HepG2 (cell line): ENCODE measurements around the gene COPS6. TPM values are rescaled to one million over a fixed set of nuclear protein-coding genes. Genes with fewer than 3 reads are reported as not detected.
A peak's percentile ranks its signal among the peaks of the same experiment; 100 is the strongest.

Experiments
- CEBPG ChIP-seq: IDR thresholded peaks from 2 replicates; pipeline ENCODE4 v1.6.1; 2016
- FOXA3 ChIP-seq: IDR thresholded peaks from 2 replicates; pipeline ENCODE4 v1.6.1; 2016; ENCODE audit warnings: missing genetic modification reagents, missing compliant biosample characterization
- GABPA ChIP-seq, 2 experiments: IDR thresholded peaks; 2 replicates each; pipeline ENCODE4 v1.6.1; 2011 to 2016; ENCODE audit warnings: low read depth in 2 of 2, low read length in 1 of 2, missing biosample characterization in 1 of 2, missing genetic modification characterization in 1 of 2
- NFKB2 ChIP-seq: sonication (generic); formaldehyde crosslinking; IDR thresholded peaks from 2 replicates; pipeline ENCODE4 v1.4.0; 2020; ENCODE audit warnings: missing genetic modification reagents, borderline replicate concordance
- POLR2G ChIP-seq: fragments of 200-400 bp; formaldehyde crosslinking; IDR thresholded peaks from 2 replicates; pipeline ENCODE4 v1.6.1; 2018; ENCODE audit warnings: mild to moderate bottlenecking, low read depth, low read length, moderate library complexity
- RELA ChIP-seq: sonication (generic); formaldehyde crosslinking; IDR thresholded peaks from 2 replicates; pipeline ENCODE4 v1.4.0; 2020; ENCODE audit warnings: missing genetic modification reagents
- RFX5 ChIP-seq: IDR thresholded peaks from 2 replicates; pipeline ENCODE4 v1.6.1; 2011; ENCODE audit warnings: low read depth, low read length, improper control_type of control experiment
- SMAD3 ChIP-seq: sonication (generic); formaldehyde crosslinking; IDR thresholded peaks from 2 replicates; pipeline ENCODE4 v1.4.0; 2020; ENCODE audit warnings: missing genetic modification reagents
- TSC22D2 ChIP-seq: sonication (generic); formaldehyde crosslinking; IDR thresholded peaks from 2 replicates; pipeline ENCODE4 v1.5.1; 2020; ENCODE audit warnings: missing genetic modification reagents, mild to moderate bottlenecking, borderline replicate concordance
- YEATS2 ChIP-seq: sonication (generic); formaldehyde crosslinking; IDR thresholded peaks from 2 replicates; pipeline ENCODE4 v1.4.0; 2020; ENCODE audit warnings: missing genetic modification reagents, borderline replicate concordance
- ZFP36L1 ChIP-seq: sonication (generic); formaldehyde crosslinking; IDR thresholded peaks from 2 replicates; pipeline ENCODE4 v1.8.0; 2022; ENCODE audit warnings: mild to moderate bottlenecking, missing genetic modification reagents, moderate library complexity
- ZFY ChIP-seq: sonication (generic); formaldehyde crosslinking; IDR thresholded peaks from 2 replicates; pipeline ENCODE4 v1.4.0; 2020; ENCODE audit warnings: missing genetic modification reagents
- ZKSCAN8 ChIP-seq: IDR thresholded peaks from 2 replicates; pipeline ENCODE4 v1.6.1; 2016; ENCODE audit warnings: borderline replicate concordance, missing genetic modification reagents, missing compliant biosample characterization
- ZNF256 ChIP-seq: sonication (generic); formaldehyde crosslinking; conservative IDR thresholded peaks from 2 replicates; pipeline ENCODE4 v1.4.0; 2020; ENCODE audit warnings: missing genetic modification reagents
- ZNF33A ChIP-seq: sonication (generic); formaldehyde crosslinking; IDR thresholded peaks from 2 replicates; pipeline ENCODE4 v1.5.1; 2020; ENCODE audit warnings: missing genetic modification reagents, mild to moderate bottlenecking, moderate library complexity, borderline replicate concordance
- ZNF550 ChIP-seq: sonication (generic); formaldehyde crosslinking; IDR thresholded peaks from 2 replicates; pipeline ENCODE4 v1.4.0; 2020; ENCODE audit warnings: mild to moderate bottlenecking, missing genetic modification reagents, borderline replicate concordance
- ZNF773 ChIP-seq: sonication (generic); formaldehyde crosslinking; IDR thresholded peaks from 2 replicates; pipeline ENCODE4 v1.4.0; 2020; ENCODE audit warnings: missing genetic modification reagents, borderline replicate concordance
- ZSCAN21 ChIP-seq: sonication (generic); formaldehyde crosslinking; IDR thresholded peaks from 2 replicates; pipeline ENCODE4 v1.8.0; 2022; ENCODE audit warnings: mild to moderate bottlenecking, missing genetic modification reagents, moderate library complexity, borderline replicate concordance
- ZSCAN30 ChIP-seq: sonication (generic); formaldehyde crosslinking; IDR thresholded peaks from 2 replicates; pipeline ENCODE4 v1.5.0; 2020; ENCODE audit warnings: mild to moderate bottlenecking, missing genetic modification reagents
- polyA plus RNA-seq, 8 experiments: library from polyadenylated mRNA; depleted of rRNA in 3 of 8; stranded (reverse) in 7 of 8; unstranded in 1 of 8; fragments of >200 nt; fragmentation: Illumina TruSeq in 4 of 8; extraction: Trizol in 4 of 8; gene quantifications; 2 replicates each; pipeline versions ENCODE4 v1.2.1 to v1.2.3, GENCODE V29; 2011 to 2016; ENCODE audit warnings: low read depth in 4 of 8, missing spikeins in 1 of 8, mixed read lengths in 1 of 8; ENCODE audit not compliant: insufficient read depth in 1 of 8
- total RNA-seq, 5 experiments: library from RNA; depleted of rRNA; stranded (reverse); fragments of >200 nt; fragmentation: Illumina TruSeq; extraction: Trizol; gene quantifications; 2 replicates each; pipeline ENCODE4 v1.2.3, GENCODE V29; 2016; ENCODE audit warnings: low read depth in 1 of 5
- TF ChIP-seq, protein P1 (sequence below): sonication (generic); formaldehyde crosslinking; IDR thresholded peaks from 2 replicates; pipeline ENCODE4 v1.4.0; 2020; ENCODE audit warnings: missing genetic modification reagents, borderline replicate concordance
- TF ChIP-seq, protein P2 (sequence below): sonication (generic); formaldehyde crosslinking; IDR thresholded peaks from 2 replicates; pipeline ENCODE4 v1.4.0; 2020; ENCODE audit warnings: missing genetic modification reagents, low read depth, mild to moderate bottlenecking, borderline replicate concordance
- TF ChIP-seq, protein P3 (sequence below): sonication (generic); formaldehyde crosslinking; IDR thresholded peaks from 2 replicates; pipeline ENCODE4 v1.4.0; 2020; ENCODE audit warnings: mild to moderate bottlenecking, missing genetic modification reagents
- TF ChIP-seq, protein P4 (sequence below): sonication (generic); formaldehyde crosslinking; IDR thresholded peaks from 2 replicates; pipeline ENCODE4 v1.8.0; 2022; ENCODE audit warnings: mild to moderate bottlenecking, missing genetic modification reagents, moderate library complexity

Gene COPS6
- total and polyA plus RNA-seq, 2 of the 13 experiments (the other 11 are each of a cell fraction or from before 2014, with no cell fraction given), result 33.4 to 117 TPM

DNA sequence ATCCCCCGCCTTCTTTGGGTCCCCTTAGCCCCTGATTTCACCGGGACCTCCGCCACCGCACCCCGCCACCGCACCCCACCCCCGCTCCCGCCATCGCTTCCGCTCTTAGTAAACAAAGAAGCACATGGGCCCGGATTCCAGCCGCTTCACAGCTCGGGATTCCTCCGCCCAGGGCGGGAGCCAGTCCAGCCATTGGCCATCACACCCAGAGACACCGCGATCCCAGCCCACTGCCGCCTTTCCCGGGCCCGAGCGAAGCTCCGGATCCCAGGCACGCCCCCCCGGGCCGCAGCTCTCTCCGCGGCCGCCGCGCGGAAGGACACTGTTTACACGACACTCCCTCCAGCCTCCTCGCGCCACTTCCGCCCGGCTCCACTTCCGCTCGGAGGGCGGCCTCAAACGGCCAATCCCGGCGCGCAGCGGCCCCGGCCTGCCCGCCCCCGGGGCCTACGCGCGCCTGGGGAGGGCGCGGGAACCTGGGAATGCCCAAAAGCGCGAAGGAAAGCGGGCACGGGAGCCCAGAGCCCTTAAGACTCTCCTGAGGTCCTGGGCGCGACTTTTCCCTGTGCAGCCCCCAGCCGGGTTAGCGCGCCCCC lies 11.7 kb downstream of the COPS6 start (continued):
- TF ChIP-seq, protein P1, sequence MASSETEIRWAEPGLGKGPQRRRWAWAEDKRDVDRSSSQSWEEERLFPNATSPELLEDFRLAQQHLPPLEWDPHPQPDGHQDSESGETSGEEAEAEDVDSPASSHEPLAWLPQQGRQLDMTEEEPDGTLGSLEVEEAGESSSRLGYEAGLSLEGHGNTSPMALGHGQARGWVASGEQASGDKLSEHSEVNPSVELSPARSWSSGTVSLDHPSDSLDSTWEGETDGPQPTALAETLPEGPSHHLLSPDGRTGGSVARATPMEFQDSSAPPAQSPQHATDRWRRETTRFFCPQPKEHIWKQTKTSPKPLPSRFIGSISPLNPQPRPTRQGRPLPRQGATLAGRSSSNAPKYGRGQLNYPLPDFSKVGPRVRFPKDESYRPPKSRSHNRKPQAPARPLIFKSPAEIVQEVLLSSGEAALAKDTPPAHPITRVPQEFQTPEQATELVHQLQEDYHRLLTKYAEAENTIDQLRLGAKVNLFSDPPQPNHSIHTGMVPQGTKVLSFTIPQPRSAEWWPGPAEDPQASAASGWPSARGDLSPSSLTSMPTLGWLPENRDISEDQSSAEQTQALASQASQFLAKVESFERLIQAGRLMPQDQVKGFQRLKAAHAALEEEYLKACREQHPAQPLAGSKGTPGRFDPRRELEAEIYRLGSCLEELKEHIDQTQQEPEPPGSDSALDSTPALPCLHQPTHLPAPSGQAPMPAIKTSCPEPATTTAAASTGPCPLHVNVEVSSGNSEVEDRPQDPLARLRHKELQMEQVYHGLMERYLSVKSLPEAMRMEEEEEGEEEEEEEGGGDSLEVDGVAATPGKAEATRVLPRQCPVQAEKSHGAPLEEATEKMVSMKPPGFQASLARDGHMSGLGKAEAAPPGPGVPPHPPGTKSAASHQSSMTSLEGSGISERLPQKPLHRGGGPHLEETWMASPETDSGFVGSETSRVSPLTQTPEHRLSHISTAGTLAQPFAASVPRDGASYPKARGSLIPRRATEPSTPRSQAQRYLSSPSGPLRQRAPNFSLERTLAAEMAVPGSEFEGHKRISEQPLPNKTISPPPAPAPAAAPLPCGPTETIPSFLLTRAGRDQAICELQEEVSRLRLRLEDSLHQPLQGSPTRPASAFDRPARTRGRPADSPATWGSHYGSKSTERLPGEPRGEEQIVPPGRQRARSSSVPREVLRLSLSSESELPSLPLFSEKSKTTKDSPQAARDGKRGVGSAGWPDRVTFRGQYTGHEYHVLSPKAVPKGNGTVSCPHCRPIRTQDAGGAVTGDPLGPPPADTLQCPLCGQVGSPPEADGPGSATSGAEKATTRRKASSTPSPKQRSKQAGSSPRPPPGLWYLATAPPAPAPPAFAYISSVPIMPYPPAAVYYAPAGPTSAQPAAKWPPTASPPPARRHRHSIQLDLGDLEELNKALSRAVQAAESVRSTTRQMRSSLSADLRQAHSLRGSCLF (CRISPR knock-in tag), result no peak; the same call in 1 of the 2 replicates
- TF ChIP-seq ZSCAN21, result no peak; the same call in 1 of the 2 replicates
- TF ChIP-seq ZNF550 (CRISPR knock-in tag), result no peak
- TF ChIP-seq RFX5, result no peak
- TF ChIP-seq ZNF256, result no peak
- TF ChIP-seq ZFP36L1 (CRISPR knock-in tag), result no peak
- TF ChIP-seq YEATS2 (CRISPR knock-in tag), result peak; percentile 95
- peak; percentile 52; the same call in 1 of the 2 replicates for TF ChIP-seq TSC22D2 (CRISPR knock-in tag)
- TF ChIP-seq ZNF33A (CRISPR knock-in tag), result no peak; the same call in 1 of the 2 replicates
- TF ChIP-seq, protein P2, sequence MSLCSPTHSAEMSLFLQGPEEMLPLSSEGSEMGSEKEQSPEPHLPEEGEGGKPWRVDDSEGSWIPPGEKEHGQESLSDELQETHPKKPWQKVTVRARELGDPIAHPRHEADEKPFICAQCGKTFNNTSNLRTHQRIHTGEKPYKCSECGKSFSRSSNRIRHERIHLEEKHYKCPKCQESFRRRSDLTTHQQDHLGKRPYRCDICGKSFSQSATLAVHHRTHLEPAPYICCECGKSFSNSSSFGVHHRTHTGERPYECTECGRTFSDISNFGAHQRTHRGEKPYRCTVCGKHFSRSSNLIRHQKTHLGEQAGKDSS (CRISPR knock-in tag), result no peak; the same call in 1 of the 2 replicates
- no peak; the same call in 1 of the 2 replicates for TF ChIP-seq ZNF773 (CRISPR knock-in tag)
- TF ChIP-seq FOXA3, result peak; percentile 92
- 0 out of 2 replicates have a peak, but pooled peaks have one; percentile 4 for TF ChIP-seq ZSCAN30 (CRISPR knock-in tag)
- no peak for TF ChIP-seq ZKSCAN8 (CRISPR knock-in tag)
- peak; percentile 23; the same call in 1 of the 2 replicates for TF ChIP-seq CEBPG
- no peak for TF ChIP-seq RELA (CRISPR knock-in tag)
- peak; percentile 99 for TF ChIP-seq GABPA (IDR thresholded peaks at IDR 0.05; ENCODE audit: low read depth, low read length)
- TF ChIP-seq GABPA (CRISPR knock-in tag; IDR thresholded peaks at IDR 0.05; ENCODE audit: low read depth), result peak; percentile 89
- peak; percentile 69; the same call in 1 of the 2 replicates for TF ChIP-seq NFKB2 (CRISPR knock-in tag)
- TF ChIP-seq, protein P3, sequence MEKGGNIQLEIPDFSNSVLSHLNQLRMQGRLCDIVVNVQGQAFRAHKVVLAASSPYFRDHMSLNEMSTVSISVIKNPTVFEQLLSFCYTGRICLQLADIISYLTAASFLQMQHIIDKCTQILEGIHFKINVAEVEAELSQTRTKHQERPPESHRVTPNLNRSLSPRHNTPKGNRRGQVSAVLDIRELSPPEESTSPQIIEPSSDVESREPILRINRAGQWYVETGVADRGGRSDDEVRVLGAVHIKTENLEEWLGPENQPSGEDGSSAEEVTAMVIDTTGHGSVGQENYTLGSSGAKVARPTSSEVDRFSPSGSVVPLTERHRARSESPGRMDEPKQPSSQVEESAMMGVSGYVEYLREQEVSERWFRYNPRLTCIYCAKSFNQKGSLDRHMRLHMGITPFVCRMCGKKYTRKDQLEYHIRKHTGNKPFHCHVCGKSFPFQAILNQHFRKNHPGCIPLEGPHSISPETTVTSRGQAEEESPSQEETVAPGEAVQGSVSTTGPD (CRISPR knock-in tag), result no peak
- TF ChIP-seq POLR2G, result peak; percentile 55
- TF ChIP-seq, protein P4, sequence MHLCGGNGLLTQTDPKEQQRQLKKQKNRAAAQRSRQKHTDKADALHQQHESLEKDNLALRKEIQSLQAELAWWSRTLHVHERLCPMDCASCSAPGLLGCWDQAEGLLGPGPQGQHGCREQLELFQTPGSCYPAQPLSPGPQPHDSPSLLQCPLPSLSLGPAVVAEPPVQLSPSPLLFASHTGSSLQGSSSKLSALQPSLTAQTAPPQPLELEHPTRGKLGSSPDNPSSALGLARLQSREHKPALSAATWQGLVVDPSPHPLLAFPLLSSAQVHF (CRISPR knock-in tag), result no peak
- no peak; the same call in 1 of the 2 replicates for TF ChIP-seq SMAD3 (CRISPR knock-in tag)
- peak; percentile 73 for TF ChIP-seq ZFY (CRISPR knock-in tag)
